Measurements from ENCODE around the gene ZBTB2.

ZBTB2 gene

DNA sequence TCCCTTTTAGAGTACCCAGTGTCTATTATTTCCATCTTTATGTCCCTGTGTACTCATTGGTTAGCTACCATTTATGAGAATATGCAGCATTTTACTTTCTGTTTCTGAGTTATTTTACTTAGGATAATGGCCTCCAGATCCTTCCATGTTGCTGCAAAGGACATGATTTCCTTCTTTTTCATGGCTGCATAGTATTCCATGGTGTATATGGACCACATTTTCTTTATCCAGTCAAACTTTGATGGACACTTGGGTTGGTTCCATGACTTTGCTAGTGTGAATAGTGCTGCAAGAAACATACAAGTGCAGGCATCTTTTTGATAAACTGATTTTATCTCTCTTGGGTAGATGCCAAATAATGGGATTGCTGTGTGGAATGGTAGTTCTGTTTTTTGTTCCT lies 55.4 kb downstream of the ZBTB2 start:
- POLR2A ChIA-PET = interaction anchor here (1.8 kb wide), 1 partner anchor 11 kb away, joined by 7 read pairs; no protein-coding TSS in a partner anchor
- no peaks in the 10 kb centered on the region for H3K9me3 ChIP-seq (ENCODE audit: control insufficient read depth, insufficient read depth, low read depth, low read length)
- peaks cover 0 to 6% of the 10 kb centered on the region in 2 experiments; a peak in 2 of 3 replicates for H3K36me3 ChIP-seq (ENCODE audit: control insufficient read depth in 2 of 2, insufficient read depth in 1 of 2, low read length in 2 of 2)
- H3K4me3 ChIP-seq (ENCODE audit: low read depth, low read length) = no peak overlapping the region
- CTCF ChIA-PET = interaction anchor here (0.6 to 16.8 kb wide), 16 partner anchors 8 to 1411 kb away, joined by 3 to 512 read pairs (median 6); no protein-coding TSS in a partner anchor
- TF ChIP-seq, protein P1, sequence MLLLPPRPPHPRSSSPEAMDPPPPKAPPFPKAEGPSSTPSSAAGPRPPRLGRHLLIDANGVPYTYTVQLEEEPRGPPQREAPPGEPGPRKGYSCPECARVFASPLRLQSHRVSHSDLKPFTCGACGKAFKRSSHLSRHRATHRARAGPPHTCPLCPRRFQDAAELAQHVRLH (tag by site-specific recombination; IDR thresholded peaks at IDR 0.05) = peak; percentile 64
- TF ChIP-seq ZNF146 (tag by site-specific recombination; IDR thresholded peaks at IDR 0.05) (peak; percentile 99), ZNF24 (tag by site-specific recombination; IDR thresholded peaks at IDR 0.05) (no peak), ZNF211 (tag by site-specific recombination; IDR thresholded peaks at IDR 0.05; ENCODE audit: low read depth) (no peak)
- H3K4me1 ChIP-seq (ENCODE audit: control insufficient read depth, insufficient read depth, low read length) = no peaks in the 10 kb centered on the region
- H3K27ac ChIP-seq (ENCODE audit: extremely low read depth, low read depth, low read length) = no peak overlapping the region

DNA sequence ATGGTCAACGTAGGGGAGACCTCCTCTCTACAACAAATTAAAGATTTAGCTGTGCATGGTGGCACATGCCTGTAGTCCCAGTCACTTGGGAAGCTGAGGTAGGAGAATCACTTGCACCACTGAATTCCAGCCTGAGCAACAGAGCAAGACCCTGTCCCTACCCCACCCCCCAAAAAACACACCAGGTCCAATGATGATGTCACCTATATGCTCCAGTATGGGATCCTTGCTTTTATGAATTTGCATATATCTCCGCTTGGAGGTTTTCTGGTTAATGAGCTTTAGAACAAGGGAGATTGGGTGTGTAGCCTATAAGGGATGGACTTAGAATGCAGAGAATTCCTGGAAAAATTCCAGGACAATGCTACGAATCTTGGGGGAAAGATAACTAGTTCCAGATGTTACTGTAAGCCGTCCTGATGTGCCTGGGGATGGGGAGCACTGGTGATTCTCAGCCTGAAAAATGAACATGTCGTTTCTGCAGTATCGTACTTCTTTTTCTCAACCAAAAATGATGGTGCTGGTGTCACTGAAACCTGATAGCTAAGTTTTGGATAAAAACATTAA lies 61.1 kb downstream of the ZBTB2 start:
- Histone ChIP-seq H3K27ac (ENCODE audit: extremely low read depth, low read depth, low read length) (no peak overlapping the region), H3K36me3 (ENCODE audit: control insufficient read depth in 2 of 2, insufficient read depth in 1 of 2, low read length in 2 of 2) (no peaks in the 10 kb centered on the region; a peak in 1 of 3 replicates), H3K4me1 (ENCODE audit: control insufficient read depth, insufficient read depth, low read length) (no peaks in the 10 kb centered on the region), H3K9me3 (ENCODE audit: control insufficient read depth, insufficient read depth, low read depth, low read length) (no peaks in the 10 kb centered on the region), H3K4me3 (ENCODE audit: low read depth, low read length) (no peak overlapping the region)
- no peak for TF ChIP-seq ZNF558 (tag by site-specific recombination; IDR thresholded peaks at IDR 0.05)
- TF ChIP-seq, protein P2, sequence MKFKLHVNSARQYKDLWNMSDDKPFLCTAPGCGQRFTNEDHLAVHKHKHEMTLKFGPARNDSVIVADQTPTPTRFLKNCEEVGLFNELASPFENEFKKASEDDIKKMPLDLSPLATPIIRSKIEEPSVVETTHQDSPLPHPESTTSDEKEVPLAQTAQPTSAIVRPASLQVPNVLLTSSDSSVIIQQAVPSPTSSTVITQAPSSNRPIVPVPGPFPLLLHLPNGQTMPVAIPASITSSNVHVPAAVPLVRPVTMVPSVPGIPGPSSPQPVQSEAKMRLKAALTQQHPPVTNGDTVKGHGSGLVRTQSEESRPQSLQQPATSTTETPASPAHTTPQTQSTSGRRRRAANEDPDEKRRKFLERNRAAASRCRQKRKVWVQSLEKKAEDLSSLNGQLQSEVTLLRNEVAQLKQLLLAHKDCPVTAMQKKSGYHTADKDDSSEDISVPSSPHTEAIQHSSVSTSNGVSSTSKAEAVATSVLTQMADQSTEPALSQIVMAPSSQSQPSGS (tag by site-specific recombination; IDR thresholded peaks at IDR 0.05; ENCODE audit: low read depth) = peak; percentile 77
- TF ChIP-seq, protein P3, sequence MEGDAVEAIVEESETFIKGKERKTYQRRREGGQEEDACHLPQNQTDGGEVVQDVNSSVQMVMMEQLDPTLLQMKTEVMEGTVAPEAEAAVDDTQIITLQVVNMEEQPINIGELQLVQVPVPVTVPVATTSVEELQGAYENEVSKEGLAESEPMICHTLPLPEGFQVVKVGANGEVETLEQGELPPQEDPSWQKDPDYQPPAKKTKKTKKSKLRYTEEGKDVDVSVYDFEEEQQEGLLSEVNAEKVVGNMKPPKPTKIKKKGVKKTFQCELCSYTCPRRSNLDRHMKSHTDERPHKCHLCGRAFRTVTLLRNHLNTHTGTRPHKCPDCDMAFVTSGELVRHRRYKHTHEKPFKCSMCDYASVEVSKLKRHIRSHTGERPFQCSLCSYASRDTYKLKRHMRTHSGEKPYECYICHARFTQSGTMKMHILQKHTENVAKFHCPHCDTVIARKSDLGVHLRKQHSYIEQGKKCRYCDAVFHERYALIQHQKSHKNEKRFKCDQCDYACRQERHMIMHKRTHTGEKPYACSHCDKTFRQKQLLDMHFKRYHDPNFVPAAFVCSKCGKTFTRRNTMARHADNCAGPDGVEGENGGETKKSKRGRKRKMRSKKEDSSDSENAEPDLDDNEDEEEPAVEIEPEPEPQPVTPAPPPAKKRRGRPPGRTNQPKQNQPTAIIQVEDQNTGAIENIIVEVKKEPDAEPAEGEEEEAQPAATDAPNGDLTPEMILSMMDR (tag by site-specific recombination; IDR thresholded peaks at IDR 0.05) = no peak
- no peak for TF ChIP-seq ZNF426 (tag by site-specific recombination; IDR thresholded peaks at IDR 0.05)
- ChIA-PET CTCF (interaction anchor here (0.5 to 16.8 kb wide), 6 partner anchors 236 to 1258 kb away, joined by 3 to 512 read pairs (median 4); no protein-coding TSS in a partner anchor), POLR2A (interaction anchor here (0.8 kb wide), 1 partner anchor 60 kb away, joined by 3 read pairs; no protein-coding TSS in a partner anchor)

DNA sequence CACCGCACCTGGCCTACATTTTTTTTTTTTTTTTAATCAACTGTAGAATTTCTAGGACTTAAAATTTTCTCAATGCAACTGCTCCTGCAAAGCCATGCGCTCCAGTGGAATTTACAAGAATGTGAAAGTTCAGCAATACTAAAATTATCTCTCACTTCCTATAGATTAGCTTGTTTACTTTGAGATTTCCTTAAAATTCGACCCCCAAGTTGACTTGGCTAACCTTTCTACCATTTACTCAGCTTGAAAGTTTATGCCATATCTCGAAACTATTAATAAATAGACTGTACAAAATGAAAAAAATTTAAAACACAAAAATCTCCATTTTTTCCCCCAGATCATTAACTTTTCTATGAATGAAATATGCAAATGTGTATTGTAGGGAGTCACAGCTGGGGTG lies 64.3 kb downstream of the ZBTB2 start:
- Histone ChIP-seq H3K27ac (ENCODE audit: extremely low read depth, low read depth, low read length) (no peak overlapping the region), H3K4me1 (ENCODE audit: control insufficient read depth, insufficient read depth, low read length) (no peaks in the 10 kb centered on the region), H3K4me3 (ENCODE audit: low read depth, low read length) (no peak overlapping the region), H3K36me3 (ENCODE audit: control insufficient read depth in 2 of 2, insufficient read depth in 1 of 2, low read length in 2 of 2) (no peaks in the 10 kb centered on the region), H3K9me3 (ENCODE audit: control insufficient read depth, insufficient read depth, low read depth, low read length) (no peaks in the 10 kb centered on the region)
- ChIA-PET CTCF (interaction anchor here (0.6 to 16.8 kb wide), 7 partner anchors 26 to 510 kb away, joined by 3 to 512 read pairs (median 5); no protein-coding TSS in a partner anchor), POLR2A (interaction anchor here (0.7 kb wide), 1 partner anchor 91 kb away, joined by 4 read pairs; no protein-coding TSS in a partner anchor)
- TF ChIP-seq ZNF585B (tag by site-specific recombination; IDR thresholded peaks at IDR 0.05) = no peak
- no peak for TF ChIP-seq ZNF140 (tag by site-specific recombination; IDR thresholded peaks at IDR 0.05)
- TF ChIP-seq ZNF777 (tag by site-specific recombination; IDR thresholded peaks at IDR 0.05; ENCODE audit: borderline replicate concordance) = no peak
- TF ChIP-seq, protein P4, sequence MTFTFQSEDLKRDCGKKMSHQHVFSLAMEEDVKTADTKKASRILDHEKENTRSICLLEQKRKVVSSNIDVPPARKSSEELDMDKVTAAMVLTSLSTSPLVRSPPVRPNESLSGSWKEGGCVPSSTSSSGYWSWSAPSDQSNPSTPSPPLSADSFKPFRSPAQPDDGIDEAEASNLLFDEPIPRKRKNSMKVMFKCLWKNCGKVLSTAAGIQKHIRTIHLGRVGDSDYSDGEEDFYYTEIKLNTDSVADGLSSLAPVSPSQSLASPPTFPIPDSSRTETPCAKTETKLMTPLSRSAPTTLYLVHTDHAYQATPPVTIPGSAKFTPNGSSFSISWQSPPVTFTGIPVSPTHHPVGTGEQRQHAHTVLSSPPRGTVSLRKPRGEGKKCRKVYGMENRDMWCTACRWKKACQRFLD (tag by site-specific recombination; IDR thresholded peaks at IDR 0.05) = no peak
- TF ChIP-seq, protein P5, sequence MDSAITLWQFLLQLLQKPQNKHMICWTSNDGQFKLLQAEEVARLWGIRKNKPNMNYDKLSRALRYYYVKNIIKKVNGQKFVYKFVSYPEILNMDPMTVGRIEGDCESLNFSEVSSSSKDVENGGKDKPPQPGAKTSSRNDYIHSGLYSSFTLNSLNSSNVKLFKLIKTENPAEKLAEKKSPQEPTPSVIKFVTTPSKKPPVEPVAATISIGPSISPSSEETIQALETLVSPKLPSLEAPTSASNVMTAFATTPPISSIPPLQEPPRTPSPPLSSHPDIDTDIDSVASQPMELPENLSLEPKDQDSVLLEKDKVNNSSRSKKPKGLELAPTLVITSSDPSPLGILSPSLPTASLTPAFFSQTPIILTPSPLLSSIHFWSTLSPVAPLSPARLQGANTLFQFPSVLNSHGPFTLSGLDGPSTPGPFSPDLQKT (IDR thresholded peaks at IDR 0.05; ENCODE audit: borderline replicate concordance, low read depth, low read length) = no peak
- TF ChIP-seq ZNF324 (tag by site-specific recombination; IDR thresholded peaks at IDR 0.05) = no peak
- TF ChIP-seq, protein P6, sequence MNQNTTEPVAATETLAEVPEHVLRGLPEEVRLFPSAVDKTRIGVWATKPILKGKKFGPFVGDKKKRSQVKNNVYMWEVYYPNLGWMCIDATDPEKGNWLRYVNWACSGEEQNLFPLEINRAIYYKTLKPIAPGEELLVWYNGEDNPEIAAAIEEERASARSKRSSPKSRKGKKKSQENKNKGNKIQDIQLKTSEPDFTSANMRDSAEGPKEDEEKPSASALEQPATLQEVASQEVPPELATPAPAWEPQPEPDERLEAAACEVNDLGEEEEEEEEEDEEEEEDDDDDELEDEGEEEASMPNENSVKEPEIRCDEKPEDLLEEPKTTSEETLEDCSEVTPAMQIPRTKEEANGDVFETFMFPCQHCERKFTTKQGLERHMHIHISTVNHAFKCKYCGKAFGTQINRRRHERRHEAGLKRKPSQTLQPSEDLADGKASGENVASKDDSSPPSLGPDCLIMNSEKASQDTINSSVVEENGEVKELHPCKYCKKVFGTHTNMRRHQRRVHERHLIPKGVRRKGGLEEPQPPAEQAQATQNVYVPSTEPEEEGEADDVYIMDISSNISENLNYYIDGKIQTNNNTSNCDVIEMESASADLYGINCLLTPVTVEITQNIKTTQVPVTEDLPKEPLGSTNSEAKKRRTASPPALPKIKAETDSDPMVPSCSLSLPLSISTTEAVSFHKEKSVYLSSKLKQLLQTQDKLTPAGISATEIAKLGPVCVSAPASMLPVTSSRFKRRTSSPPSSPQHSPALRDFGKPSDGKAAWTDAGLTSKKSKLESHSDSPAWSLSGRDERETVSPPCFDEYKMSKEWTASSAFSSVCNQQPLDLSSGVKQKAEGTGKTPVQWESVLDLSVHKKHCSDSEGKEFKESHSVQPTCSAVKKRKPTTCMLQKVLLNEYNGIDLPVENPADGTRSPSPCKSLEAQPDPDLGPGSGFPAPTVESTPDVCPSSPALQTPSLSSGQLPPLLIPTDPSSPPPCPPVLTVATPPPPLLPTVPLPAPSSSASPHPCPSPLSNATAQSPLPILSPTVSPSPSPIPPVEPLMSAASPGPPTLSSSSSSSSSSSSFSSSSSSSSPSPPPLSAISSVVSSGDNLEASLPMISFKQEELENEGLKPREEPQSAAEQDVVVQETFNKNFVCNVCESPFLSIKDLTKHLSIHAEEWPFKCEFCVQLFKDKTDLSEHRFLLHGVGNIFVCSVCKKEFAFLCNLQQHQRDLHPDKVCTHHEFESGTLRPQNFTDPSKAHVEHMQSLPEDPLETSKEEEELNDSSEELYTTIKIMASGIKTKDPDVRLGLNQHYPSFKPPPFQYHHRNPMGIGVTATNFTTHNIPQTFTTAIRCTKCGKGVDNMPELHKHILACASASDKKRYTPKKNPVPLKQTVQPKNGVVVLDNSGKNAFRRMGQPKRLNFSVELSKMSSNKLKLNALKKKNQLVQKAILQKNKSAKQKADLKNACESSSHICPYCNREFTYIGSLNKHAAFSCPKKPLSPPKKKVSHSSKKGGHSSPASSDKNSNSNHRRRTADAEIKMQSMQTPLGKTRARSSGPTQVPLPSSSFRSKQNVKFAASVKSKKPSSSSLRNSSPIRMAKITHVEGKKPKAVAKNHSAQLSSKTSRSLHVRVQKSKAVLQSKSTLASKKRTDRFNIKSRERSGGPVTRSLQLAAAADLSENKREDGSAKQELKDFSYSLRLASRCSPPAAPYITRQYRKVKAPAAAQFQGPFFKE (tag by site-specific recombination; IDR thresholded peaks at IDR 0.05; ENCODE audit: borderline replicate concordance) = no peak
- no peak for TF ChIP-seq ZNF776 (tag by site-specific recombination; IDR thresholded peaks at IDR 0.05; ENCODE audit: borderline replicate concordance)

Data from HEK293 (cell line).